HL-60 (cell line): ENCODE measurements around the gene VARS1.

Source experiments
- DNase-seq, 2 experiments: peaks; one replicate each; pipeline ENCODE4 v3.0.0-alpha.2; 2010 to 2020; ENCODE audit warnings: low read depth in 1 of 2, low spot score in 1 of 2
- H3K27ac ChIP-seq: fragments of 250-450 bp; sonication (Bioruptor Pico); replicated peaks from 2 replicates; pipeline ENCODE4 v1.5.1; 2020; ENCODE audit warnings: mild to moderate bottlenecking, moderate library complexity
- H3K27me3 ChIP-seq: fragments of 250-450 bp; sonication (Bioruptor Pico); 2 replicates; pipeline ENCODE4 v1.5.1; 2021; ENCODE audit warnings: mild to moderate bottlenecking, moderate library complexity; ENCODE audit not compliant: insufficient read depth, poor library complexity, severe bottlenecking
- H3K4me3 ChIP-seq: replicated peaks from 2 replicates; pipeline ENCODE4 v1.5.1; 2011; ENCODE audit warnings: mild to moderate bottlenecking, control low read depth, low read length; ENCODE audit not compliant: insufficient read depth
- GABPA ChIP-seq: IDR thresholded peaks from 2 replicates; pipeline ENCODE4 v1.6.1; 2012; ENCODE audit warnings: low read depth
- POLR2AphosphoS5 ChIP-seq: IDR thresholded peaks from 2 replicates; pipeline ENCODE4 v1.6.1; 2012; ENCODE audit warnings: low read depth
- REST ChIP-seq: IDR thresholded peaks from 2 replicates; pipeline ENCODE4 v1.6.1; 2012; ENCODE audit warnings: low read depth; ENCODE audit not compliant: insufficient replicate concordance
- SPI1 ChIP-seq: IDR thresholded peaks from 2 replicates; pipeline ENCODE4 v1.6.1; 2012; ENCODE audit warnings: low read depth, mild to moderate bottlenecking, borderline replicate concordance
- TF ChIP-seq, protein P1 (sequence below): IDR thresholded peaks from one replicate; pipeline ENCODE4 v1.5.1; 2011; ENCODE audit warnings: low read length, control low read depth, inconsistent platforms; ENCODE audit not compliant: insufficient read depth

VARS1 gene

DNA sequence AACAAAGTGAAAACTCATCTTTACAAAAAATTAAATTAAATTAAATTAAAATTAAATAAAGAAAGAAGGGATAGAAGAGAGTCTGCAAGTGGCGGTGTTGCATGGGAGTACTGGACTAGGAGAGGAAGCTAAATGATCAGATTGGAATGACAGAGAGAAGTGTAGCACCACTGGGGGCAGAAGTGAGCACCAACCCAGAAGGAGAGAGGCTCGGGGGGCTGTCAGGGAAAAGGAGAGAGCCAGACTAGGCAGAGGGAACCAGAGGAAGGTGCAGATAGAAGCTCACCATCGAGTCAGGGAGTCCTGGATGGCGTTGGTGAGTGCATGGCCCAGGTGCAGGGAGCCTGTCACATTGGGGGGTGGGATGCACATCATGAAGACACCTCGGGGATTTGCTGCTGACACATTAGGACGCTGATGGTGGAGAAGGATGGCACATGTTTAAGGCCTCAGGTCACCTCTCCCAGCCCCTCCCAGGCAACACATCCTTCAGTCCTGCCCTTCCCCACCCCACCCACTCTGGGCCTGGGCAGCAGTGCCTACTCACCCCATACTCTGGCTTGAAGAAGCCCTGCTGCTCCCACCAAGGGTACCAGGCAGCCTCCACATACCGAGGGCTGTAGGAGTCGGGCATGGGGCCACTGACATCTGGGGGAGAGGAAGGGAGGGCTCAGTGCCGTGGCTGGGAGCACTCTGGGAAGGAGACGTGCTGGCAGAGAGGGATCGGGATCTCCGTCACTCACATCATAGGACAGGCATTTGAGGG is 4.0 kb downstream of the VARS1 start:
- Histone ChIP-seq H3K4me3 (no peak overlapping the region), H3K27ac (no peak overlapping the region), H3K27me3 (no peaks in the 10 kb centered on the region)
- TF ChIP-seq SPI1 = peak; percentile 11; the same call in 1 of the 2 replicates
- TF ChIP-seq POLR2AphosphoS5 = no peak
- TF ChIP-seq, protein P1, sequence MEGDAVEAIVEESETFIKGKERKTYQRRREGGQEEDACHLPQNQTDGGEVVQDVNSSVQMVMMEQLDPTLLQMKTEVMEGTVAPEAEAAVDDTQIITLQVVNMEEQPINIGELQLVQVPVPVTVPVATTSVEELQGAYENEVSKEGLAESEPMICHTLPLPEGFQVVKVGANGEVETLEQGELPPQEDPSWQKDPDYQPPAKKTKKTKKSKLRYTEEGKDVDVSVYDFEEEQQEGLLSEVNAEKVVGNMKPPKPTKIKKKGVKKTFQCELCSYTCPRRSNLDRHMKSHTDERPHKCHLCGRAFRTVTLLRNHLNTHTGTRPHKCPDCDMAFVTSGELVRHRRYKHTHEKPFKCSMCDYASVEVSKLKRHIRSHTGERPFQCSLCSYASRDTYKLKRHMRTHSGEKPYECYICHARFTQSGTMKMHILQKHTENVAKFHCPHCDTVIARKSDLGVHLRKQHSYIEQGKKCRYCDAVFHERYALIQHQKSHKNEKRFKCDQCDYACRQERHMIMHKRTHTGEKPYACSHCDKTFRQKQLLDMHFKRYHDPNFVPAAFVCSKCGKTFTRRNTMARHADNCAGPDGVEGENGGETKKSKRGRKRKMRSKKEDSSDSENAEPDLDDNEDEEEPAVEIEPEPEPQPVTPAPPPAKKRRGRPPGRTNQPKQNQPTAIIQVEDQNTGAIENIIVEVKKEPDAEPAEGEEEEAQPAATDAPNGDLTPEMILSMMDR = peak; percentile 39
- no peak for TF ChIP-seq REST
- no peak for TF ChIP-seq GABPA
- peak in 1 of 2 experiments; percentile 39 for DNase-seq

DNA sequence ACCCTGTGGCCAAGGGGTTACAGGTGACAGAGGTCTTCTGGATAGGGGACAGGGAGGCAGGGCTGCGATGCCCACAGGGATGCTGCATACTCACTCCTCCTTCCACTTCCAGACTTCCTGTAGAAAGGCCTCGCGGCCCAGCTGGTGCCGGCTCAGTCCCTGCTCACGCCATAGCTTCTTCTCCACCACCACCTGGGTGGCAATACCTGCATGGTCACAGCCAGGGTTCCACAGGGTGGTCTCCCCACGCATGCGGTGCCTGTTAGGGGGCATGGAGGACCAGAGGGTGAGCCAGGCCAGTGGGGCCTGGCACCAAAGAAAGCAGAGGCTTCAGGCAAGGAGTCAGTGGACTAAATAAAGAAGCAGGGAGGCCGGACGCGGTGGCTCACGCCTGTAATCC is 10.1 kb downstream of the VARS1 start:
- no peak overlapping the region for H3K27ac ChIP-seq
- no peak overlapping the region for H3K4me3 ChIP-seq
- H3K27me3 ChIP-seq = no peaks in the 10 kb centered on the region
- no peak for DNase-seq
- no peak for TF ChIP-seq POLR2AphosphoS5
- TF ChIP-seq, protein P1 = no peak
- TF ChIP-seq GABPA = no peak
- TF ChIP-seq REST = no peak
- TF ChIP-seq SPI1 = no peak

- TF ChIP-seq, protein P1 = no peak
- TF ChIP-seq POLR2AphosphoS5 (no peak), REST (no peak), SPI1 (no peak), GABPA (no peak)
- no peak for DNase-seq
- H3K27ac ChIP-seq = no peak overlapping the region
- no peak overlapping the region for H3K4me3 ChIP-seq
- no peaks in the 10 kb centered on the region for H3K27me3 ChIP-seq
Observed at GRCh38 chr6:31784098-31784925, 11.2 kb downstream of the VARS1 start.
